ENCODE results near the gene AMACR.
A peak's percentile ranks its signal among the peaks of the same experiment; 100 is the strongest.
"Not testable (repeated sequence)": the region's sequence is repeated elsewhere in the genome, so short reads cannot be mapped to it uniquely, and the experiment has no call there.

Gene AMACR

DNA sequence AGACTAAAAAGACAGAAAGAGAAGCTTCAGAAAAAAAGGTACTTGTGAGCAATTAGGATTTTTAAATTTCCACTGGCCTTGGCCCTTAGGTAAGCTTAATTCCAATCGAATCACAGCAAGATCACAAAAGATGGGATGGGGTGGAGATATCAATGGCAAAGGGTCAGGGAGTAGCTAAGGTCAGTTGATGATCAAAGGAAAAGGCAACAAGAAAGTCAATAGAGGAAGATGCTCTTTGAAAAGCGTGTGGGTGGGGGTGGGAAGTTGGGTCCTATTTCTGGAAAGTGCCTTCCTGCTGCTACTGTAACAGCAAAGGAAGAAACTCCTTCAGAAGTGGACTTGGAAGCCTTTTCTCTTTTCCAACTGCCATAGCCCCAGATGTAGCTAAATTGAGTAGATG is 27.9 kb upstream of the AMACR start:
- no peak for DNase-seq

DNA sequence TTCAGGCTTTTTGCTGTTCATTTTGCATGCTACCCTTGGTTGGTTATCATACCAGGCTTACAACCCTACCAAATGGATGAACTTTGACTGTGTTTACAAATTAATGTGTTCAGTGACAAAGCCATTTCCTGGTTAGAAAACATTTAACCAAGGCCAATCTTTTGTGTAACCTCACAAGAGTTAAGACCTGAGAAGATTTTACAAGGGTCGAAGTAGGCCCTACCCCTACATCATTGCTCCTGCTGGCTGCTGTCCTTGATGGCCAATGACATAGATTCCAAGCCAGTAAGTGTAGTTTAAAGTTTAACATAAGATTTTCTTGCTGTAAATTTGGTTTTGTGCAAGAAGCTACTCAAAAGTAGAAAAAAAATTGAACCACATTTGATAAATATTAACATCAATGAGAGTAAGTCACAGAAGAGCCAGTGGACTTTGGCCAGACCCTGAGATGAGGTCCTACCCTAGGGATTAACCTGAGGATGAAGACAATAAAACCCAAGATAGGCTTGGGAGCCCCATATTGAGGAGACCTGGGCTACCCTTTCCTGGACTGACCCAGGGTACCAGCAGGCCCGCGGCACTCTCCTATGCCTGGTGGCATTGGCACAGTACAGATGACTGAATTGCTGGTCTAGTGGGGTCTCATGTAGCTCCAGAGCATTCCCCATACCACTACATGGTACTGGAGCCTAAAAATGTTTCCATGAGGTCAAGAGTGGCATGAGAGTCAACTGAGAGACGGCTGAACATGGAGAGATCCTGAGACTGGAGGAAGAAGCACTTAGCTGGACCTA is 26.9 kb upstream of the AMACR start:
- DNase-seq: no peak

DNA sequence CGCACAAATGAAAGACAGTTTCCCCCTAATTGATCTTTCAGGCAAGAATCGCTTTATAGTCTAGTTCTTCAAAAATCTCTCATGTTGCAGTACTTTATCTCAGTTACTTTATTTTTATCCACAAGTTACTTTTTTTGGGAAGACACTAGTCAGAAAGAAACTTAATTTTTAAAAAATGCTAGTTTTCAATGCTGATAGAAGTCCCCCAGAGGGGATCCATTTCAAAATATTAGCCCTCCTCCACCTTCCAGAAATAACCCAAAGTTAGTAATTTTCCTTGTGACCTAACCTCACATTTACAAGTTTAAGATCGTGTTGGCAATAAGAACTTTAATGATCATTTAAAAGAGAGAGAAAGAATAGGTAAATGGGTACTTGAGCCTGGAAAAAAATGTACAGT is 24.1 kb upstream of the AMACR start:
- no peak for DNase-seq

DNA sequence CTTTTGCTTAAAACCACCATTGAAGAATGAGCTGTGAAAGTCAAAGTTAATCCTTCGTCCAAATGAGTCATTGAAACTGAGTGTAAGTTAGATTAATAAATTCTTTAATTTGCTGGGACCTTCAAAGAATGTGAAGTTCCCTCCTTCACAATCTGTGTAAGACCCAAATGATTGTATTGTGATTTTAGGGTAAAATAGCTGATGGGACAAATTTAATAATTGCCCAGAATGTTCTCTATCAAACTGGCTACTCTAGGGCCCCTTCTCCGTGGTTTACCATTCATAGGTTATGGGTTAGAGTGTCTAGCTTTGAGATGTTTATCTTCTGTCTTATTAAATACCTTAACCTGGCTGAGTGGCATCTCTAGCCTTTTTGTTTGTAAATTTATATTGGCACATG is 23.3 kb upstream of the AMACR start:
- no peak for DNase-seq

DNA sequence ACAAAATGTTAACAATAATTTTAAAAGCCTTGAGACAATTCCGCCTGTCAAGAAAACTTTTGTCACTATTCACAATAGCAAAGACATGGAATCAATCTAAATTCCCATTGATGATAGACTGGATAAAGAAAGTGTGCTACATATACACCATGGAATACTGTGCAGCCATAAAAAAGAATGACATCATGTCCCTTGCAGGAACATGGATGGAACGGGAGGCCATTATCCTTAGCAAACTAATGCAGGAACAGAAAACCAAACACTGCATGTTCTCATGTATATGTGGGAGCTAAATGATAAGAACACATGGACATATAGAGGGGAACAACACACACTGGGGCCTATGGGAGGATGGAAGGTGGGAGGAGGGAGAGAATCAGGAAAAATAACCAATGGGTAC is 22.7 kb upstream of the AMACR start:
- DNase-seq: not testable (repeated sequence)

DNA sequence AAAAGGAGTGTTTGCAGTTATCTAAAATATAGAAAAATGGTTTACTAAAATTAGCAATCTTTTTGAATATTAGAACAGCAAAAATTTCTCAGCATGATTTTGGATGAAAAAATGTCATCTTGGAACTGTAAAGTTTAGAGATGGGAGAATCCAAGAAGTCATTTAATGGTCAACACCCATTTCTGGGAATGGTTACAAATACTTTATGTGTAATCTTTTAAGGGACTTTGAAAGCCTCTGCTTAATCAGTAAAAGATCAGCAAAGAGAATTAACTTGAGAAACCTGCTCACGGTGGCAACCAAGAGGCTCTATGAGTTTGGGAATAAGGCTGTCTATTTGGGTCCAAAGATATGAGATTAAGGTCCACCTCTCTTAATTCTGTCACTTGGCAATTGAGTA is 22.2 kb upstream of the AMACR start:
- DNase-seq: no peak

DNA sequence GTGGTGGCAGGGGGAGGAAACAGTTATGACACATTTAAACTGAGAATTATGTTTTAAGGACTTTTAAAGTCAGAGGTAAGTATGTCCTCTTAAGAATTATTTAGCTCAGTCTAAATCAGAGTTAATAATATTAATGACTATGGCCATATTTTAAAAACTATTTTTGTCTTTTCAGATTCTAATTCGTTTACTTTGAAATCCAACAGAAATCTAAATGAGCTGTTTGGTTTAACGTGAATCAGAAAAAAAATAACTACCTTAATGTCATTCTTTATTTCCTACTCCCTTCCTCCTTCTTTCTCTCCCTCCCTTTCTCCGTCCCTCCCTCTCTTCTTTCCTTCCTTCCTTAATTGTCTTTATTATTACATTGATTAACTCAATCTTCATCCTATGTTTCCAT is 20.5 kb upstream of the AMACR start:
- no peak for DNase-seq

DNA sequence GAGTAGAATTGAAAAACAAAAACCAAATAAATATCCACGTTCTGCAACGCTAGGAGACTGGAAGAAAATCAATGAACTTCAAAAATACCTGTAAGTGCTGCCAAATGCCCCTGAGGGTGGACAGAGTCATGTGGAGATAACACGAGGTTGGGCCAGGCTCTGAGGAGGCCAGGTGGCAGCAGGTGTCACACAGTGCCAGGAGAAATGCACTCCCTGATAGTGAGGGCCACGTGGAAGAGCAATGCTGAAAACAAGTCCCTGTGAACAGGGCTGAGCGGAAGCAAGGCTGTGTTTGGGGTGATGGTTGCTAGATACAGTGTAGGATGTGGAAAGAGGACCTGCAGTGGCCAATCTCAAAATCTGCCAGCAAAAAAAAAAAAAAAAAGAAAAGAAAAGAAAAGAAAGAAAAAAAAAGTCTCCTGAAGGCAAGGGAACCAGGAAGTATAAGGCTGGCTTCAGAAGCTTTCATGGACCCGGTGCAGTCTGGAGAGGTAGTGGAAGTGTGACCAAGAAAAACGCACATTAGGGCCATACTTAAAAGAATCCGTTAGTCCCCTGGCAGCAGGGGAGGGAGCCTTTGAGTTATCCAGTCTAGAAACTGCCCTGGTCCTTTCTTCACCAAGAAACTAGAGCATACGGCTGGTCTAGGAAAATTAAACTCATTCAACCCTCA is 18.4 kb upstream of the AMACR start:
- DNase-seq: no peak

DNA sequence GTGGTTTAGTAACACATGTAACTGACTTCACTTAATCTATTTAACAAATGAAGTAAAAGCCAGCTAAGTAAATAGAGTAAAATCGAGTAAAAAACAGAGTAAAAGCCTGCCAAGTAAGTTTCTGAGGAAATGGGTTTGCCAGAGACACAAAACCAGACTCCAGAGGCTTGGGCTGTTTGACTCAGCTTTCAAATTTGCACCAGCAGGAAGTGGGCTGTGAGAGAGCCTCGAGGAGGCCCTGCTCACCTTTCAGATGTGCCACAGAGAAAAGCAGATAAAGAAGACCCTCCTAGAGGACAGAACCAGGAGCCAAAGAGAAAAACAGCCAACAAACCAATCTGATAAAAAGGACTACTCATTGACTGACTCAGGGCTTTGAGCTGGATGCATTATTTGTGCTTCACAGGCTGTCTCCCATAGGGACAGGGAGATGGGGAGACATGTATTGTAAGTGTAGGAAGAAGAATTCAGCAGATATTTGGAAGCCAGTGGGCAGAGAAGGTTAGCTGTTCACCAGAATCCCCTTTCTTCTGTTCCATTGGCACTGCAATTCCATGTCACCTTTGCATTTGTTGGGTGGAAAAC is 14.4 kb upstream of the AMACR start:
- DNase-seq: no peak

DNA sequence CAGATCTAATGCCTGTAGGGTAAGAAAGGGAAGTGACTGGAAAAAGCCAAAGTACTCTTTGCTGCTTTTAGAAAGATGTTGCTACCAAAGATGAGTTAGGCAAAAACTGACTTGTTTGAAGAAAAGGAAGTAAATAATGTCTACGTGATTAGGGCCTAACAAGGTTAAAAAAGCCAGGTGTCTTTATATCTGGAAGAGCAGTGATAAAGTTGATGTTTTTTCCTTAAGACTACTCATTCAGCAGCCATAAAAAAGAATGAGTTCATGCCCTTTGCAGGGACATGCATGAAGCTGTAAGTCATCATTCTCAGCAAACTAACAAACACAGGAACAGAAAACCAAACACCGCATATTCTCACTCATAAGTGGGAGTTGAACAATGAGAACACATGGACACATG is 13.5 kb upstream of the AMACR start:
- no peak for DNase-seq

DNA sequence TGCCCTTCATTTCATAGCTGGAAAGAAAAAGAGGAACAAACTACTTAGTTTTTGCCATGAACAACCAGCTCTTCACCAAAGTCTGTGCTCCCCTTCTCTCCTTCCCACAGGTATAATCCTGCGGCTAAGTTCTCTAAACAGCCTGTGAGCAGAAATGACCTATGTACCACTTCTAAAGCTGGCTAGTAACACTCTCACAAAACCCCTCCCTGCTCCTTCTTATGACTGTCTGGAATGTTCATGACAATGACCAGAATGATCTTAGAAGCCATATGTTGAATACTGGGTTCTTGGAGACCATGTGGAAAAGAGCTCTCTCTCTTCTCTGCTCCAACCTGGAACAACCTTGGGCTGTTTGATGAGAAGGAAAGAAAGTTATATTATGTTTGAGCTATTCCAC is 12.9 kb upstream of the AMACR start:
- no peak for DNase-seq

DNA sequence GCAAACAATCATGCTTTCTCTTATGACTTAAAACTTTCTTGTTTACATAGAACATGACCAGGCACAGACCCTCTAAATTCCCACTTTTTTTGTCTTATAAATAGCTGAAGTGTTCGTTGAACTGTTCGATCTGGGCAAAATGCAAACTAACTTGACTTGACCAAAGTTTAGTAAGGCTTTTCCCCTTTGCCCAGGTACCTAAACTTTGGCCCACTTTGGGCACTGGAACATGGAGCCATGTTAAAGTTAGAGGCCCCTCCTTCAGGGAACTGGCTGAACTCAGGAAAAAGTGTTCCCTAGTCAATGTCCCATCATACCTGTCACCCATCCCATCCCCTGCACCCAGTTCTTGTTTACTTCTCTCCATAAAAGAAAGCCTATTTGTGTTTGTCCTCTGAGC is 9.4 kb upstream of the AMACR start:
- no peak for DNase-seq

DNA sequence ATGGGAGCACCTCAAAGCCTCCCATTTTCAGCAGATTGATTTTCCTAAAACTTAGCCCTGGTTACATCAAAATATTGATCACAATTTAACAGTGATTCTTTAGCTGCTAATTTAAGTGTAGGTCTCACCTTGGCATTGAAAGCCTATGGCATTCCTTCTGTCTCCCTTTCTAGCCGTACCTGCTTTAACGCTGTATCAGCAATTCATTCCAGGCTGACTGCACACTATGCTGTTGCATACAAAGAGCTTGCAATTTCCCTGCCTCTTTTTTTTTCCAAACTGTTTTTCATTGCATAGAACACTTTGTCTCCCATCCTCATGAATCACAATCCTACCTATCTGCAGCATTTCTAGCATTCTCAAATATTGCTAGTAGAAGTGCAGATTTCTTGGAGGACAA is 8.9 kb upstream of the AMACR start:
- no peak for DNase-seq

DNA sequence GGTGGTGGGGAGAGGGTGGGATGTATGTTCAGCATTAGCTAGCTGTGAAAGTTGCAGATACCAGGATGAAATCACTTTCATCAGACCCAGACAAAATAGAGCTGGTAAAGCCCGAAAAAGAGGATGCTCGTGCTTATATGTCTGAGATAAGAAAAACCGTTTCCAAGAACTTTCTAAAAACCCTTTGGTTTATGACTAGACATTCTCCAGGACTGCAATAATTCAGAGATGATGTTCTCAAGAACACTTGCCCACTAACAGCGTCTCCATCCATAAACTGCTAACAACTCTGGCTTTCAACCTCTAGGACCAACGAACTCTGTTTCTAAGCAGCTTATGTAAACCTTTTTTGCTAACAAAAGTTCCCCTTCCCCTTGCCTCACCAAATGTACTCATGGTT is 8.4 kb upstream of the AMACR start:
- no peak for DNase-seq

DNA sequence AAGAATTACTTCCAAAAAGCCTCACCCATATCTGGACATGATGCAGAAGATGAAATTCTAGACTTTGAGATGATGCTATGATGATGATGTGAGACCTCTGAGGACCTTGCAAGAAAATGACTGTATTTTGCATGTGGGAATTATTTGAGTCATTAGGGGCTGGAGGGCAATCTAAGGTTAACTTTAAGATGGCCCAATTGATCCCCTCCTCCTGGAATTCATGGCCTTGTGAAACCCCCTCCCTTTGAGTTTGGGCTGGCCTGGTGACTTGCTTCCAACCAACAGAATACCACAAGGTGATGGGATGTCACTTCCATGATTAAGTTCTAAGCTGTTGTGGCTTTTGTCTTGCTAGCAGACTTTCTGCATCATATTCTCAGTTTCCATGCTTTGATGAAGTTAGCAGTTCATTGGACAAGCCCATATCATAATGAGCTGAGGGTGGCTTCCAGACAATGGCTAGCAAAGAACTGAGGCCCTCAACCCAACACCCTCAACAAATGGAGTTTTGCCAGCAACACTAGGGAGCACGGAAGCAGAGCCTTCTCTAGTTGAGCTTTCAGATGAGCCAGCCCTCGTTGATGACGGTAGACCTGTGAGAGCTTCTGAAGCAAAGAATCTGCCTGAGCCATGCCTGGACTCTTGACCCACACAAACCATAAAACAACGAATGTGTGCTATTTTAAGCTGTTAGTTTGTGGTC is 7.4 kb upstream of the AMACR start:
- no peak for DNase-seq

DNA sequence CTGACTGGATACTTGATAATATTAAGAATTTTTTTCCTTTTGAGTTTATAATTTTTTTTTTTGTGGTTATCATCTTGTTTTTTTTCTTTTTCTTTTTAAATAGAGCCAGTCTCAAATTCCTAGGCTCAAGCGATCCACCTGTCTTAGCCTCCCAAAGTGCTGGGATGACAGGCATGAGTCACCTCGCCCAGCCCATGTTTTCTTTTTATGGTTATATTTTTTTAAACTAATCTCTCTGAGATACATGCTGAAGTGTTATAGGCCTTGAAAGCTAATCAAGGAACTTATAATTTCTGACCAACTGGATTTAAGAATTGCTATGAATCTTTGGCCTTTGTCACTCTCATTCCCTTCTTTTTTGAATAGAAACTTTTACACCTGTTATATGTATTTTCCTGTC is 6.8 kb upstream of the AMACR start:
- no peak for DNase-seq

DNA sequence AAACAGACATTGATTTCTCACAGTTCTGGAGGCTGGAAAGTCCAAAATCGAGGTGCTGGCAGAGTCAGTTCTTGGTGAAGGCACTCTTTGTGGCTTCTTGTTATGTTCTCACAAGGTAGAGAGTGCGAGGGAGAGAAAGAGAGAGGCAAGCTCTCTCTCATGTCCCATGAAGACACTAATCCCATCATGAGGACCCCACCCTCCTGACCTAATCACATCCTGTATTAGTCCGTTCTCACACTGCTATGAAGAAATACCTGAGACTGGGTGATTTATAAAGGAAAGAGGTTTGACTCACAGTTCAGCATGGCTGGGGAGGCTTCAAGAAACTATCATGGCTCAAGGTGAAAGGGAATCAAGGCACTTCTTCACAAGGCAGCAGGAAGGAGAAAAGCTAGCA is 5.7 kb upstream of the AMACR start:
- DNase-seq: no peak

DNA sequence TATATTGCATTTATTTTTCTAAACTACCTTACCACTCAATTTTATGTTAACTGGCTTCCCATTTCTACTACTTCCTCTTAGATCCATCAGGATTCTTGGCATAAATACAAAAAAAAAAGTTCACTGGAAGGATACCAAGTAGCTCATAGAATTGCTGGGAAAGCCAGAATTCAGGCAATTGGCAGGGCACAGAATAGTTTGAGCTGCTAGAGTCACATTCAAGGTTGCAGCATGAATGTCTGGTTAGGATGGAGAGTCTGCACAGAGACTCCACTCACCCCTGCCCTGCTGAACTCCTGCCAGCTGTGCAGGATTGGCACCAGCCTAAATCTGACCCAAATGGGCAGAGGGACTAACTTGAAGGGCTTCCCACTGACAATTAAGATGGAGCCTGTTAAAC is 4.9 kb upstream of the AMACR start:
- DNase-seq: peak; percentile 90 to 97

DNA sequence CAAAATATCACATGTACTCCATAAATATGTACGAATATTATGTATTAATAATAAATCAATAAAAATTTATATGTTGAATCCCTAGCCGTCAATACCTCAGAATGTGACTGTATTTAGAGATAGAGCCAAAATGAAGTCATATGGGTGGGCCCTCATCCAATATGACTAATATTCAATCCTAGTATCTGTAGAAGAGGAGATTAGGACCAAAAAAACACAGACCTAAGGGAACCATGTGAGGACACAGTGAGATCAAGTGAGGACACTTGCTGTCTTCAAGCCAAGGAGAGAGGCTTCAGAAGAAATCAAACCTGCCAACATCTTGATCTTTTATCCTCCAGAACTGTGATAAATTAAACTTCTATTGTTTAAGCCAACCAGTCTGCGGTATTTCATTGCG is 3.7 kb upstream of the AMACR start:
- DNase-seq: peak; percentile 19 to 73

DNA sequence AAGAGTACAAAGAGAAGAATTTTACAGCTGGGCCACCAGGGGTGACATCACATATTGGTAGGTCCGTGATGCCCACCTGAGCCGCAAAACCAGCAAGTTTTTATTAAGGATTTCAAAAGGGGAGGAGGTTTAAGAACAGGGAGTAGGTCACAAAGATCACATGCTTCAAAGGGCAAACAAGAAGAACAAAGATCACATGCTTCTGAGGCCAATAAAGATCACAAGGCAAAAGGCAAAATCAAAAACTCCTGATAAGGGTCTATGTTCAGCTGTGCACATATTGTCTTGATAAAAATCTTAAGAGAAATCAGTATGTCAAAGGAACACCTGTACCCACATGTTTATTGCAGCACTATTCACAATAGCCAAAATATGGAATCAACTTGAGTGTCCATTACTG is 2.3 kb upstream of the AMACR start:
- DNase-seq: not testable (repeated sequence)

DNA sequence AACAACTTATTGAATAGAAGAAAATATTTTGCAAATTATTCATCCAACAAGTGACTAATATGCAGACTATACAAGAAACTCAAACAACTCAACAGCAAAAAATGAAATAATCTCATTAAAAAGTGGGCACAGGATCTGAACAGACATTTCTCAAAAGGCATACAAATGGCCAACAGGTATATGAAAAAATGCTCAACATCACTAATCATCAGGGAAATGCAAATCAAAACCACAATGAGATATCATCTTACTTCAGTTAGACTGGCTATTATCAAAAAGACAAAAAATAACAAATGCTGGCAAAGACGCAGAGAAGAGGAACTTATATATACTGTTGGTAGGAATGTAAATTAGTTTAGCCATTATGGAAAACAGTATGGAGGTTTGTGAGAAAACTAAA is 1.8 kb upstream of the AMACR start:
- DNase-seq: no peak

DNA sequence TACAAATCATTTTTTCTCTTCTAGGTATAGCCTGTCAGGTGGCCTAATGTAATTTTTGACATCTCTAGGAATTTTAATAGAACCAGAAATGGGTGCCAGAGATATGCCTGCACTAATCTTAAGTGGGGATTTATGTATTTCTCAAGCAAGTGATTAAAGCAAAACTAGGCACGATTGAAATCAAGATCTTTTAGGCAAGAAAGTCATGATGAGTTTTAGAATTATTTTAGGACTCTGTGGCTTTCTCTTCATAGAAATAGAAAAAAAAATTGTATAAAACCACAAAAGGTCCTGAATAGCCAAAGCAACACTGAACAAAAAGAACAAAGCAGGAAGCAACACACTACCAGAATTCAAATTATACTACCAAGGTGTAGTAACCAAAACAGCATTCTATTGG is 952 bp upstream of the AMACR start:
- no peak for DNase-seq

DNA sequence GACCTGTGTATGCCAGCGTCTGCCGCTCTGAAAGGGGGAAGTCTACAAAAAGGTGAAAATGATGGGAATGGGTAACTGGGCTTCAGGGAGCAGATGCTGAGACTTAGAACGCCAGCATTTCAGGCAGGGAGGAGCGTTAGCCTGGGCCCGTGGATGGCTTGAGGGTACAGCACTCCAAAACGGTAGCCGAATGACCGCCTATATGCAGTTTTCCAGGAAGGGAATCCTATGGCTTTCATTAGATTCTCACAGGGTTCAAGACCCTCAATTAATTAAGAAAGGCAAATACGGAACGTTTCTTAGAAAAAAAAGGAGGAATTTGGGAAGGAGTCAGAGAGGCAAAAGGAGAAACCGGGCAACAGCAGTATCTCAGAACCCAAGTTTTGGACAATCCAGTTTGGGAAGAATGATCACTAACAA is 639 bp downstream of the AMACR start:
- peak in 1 of 2 experiments; percentile 13 for DNase-seq

DNA sequence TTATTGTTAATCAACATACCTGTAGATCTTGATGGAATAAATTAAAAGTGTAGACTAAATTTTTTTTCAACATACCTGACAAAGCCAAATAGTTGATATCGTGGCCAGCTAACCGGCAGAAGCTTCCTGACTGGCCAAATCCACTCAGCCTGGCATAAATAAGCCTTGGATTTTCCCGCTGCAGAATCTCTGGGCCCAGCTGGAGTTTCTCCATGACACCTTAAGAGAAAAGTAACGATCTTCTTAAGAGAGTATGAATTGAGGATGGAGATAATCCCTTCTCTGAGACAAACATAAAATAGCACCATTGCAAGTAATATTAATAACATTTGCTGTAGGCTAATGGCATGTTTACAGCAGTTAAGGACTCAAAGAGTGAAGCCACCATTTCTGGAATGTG is 2.2 kb downstream of the AMACR start:
- DNase-seq: no peak
